Progenitor cell of endocrine pancreas (in vitro differentiated cells): ENCODE data around the gene NCAPG. TPM values are rescaled to one million over a fixed set of nuclear protein-coding genes. Genes with fewer than 3 reads are reported as not detected.
A peak's percentile ranks its signal among the peaks of the same experiment; 100 is the strongest.

Experiments used
- DNase-seq: peaks from one replicate; pipeline ENCODE4 v3.0.0; 2021; ENCODE audit warnings: low spot score; ENCODE audit not compliant: unreplicated experiment
- H3K27ac Mint-ChIP-seq: 2 replicates; pipeline ENCODE4 v1.8.0; 2021; ENCODE audit warnings: mild to moderate bottlenecking, moderate library complexity, mixed read lengths
- H3K27me3 Mint-ChIP-seq: 2 replicates; pipeline ENCODE4 v1.8.0; 2021; ENCODE audit warnings: mixed read lengths
- H3K36me3 Mint-ChIP-seq: 2 replicates; pipeline ENCODE4 v1.8.0; 2022; ENCODE audit warnings: mixed read lengths; ENCODE audit not compliant: insufficient read depth
- H3K4me1 Mint-ChIP-seq: 2 replicates; pipeline ENCODE4 v1.8.0; 2021; ENCODE audit warnings: low read depth, mixed read lengths
- H3K4me3 Mint-ChIP-seq: 2 replicates; pipeline ENCODE4 v1.8.0; 2021; ENCODE audit warnings: low read depth, mild to moderate bottlenecking, moderate library complexity, mixed read lengths
- H3K9me3 Mint-ChIP-seq: 2 replicates; pipeline ENCODE4 v1.8.0; 2021; ENCODE audit warnings: low read depth, mixed read lengths
- CTCF ChIP-seq: fragments of 200-600 bp; sonication (generic); IDR thresholded peaks from one replicate; pipeline ENCODE4 v1.5.0; 2021; ENCODE audit warnings: antibody characterized with exemption, mild to moderate bottlenecking; ENCODE audit not compliant: unreplicated experiment
- total RNA-seq: library from RNA; stranded (reverse); gene quantifications from 2 replicates; pipeline ENCODE4 v1.2.1, GENCODE V29; 2021

Gene NCAPG
- total RNA-seq, 1 donor from 2014 or later: 22.0 TPM

- Mint-ChIP-seq H3K4me1 (no peaks in the 10 kb centered on the region), H3K9me3 (peaks cover 7% of the 10 kb centered on the region), H3K27ac (no peak overlapping the region), H3K27me3 (no peaks in the 10 kb centered on the region), H3K36me3 (peaks cover 12% of the 10 kb centered on the region), H3K4me3 (no peak overlapping the region)
- TF ChIP-seq CTCF: no peak
- DNase-seq: no peak
Measured at GRCh38 chr4:17875402-17876070, 64.8 kb downstream of the NCAPG start.

GRCh38 chr4:17876943-17877342 is 66.2 kb downstream of the NCAPG start:
- no peak for DNase-seq
- Mint-ChIP-seq H3K9me3 (peaks cover 7% of the 10 kb centered on the region), H3K4me3 (no peak overlapping the region), H3K27me3 (no peaks in the 10 kb centered on the region), H3K4me1 (no peaks in the 10 kb centered on the region), H3K27ac (no peak overlapping the region), H3K36me3 (peaks cover 12% of the 10 kb centered on the region)
- TF ChIP-seq CTCF: no peak

- Mint-ChIP-seq H3K36me3 (peaks cover 12% of the 10 kb centered on the region), H3K4me1 (no peaks in the 10 kb centered on the region), H3K4me3 (no peak overlapping the region), H3K27ac (no peak overlapping the region), H3K27me3 (no peaks in the 10 kb centered on the region), H3K9me3 (peaks cover 7% of the 10 kb centered on the region)
- no peak for TF ChIP-seq CTCF
- no peak for DNase-seq
Measured at GRCh38 chr4:17877661-17878060, 66.9 kb downstream of the NCAPG start.

- Mint-ChIP-seq H3K4me3 (no peak overlapping the region), H3K27ac (peak overlapping the region; percentile 10), H3K4me1 (no peaks in the 10 kb centered on the region), H3K36me3 (peaks cover 8% of the 10 kb centered on the region), H3K27me3 (no peaks in the 10 kb centered on the region), H3K9me3 (no peaks in the 10 kb centered on the region)
- TF ChIP-seq CTCF: no peak
- DNase-seq: no peak
Measured at GRCh38 chr4:17884063-17884462, 73.3 kb downstream of the NCAPG start.

GRCh38 chr4:17884511-17884910 is 73.7 kb downstream of the NCAPG start:
- TF ChIP-seq CTCF: no peak
- no peak overlapping the region for H3K27ac Mint-ChIP-seq
- H3K9me3 Mint-ChIP-seq: no peaks in the 10 kb centered on the region
- peaks cover 8% of the 10 kb centered on the region for H3K36me3 Mint-ChIP-seq
- H3K27me3 Mint-ChIP-seq: no peaks in the 10 kb centered on the region
- H3K4me1 Mint-ChIP-seq: no peaks in the 10 kb centered on the region
- no peak for DNase-seq
- no peak overlapping the region for H3K4me3 Mint-ChIP-seq
